GM12873 (cell line): ENCODE data around the gene TRABD.

Experiments
- TF ChIP-seq, protein P1 (sequence below): IDR thresholded peaks from 2 replicates; pipeline ENCODE4 v1.5.1; 2012; ENCODE audit warnings: low read depth, mild to moderate bottlenecking, moderate library complexity, low read length, control low read depth; ENCODE audit not compliant: insufficient read depth; ENCODE audit errors: missing control alignments

TRABD gene

DNA sequence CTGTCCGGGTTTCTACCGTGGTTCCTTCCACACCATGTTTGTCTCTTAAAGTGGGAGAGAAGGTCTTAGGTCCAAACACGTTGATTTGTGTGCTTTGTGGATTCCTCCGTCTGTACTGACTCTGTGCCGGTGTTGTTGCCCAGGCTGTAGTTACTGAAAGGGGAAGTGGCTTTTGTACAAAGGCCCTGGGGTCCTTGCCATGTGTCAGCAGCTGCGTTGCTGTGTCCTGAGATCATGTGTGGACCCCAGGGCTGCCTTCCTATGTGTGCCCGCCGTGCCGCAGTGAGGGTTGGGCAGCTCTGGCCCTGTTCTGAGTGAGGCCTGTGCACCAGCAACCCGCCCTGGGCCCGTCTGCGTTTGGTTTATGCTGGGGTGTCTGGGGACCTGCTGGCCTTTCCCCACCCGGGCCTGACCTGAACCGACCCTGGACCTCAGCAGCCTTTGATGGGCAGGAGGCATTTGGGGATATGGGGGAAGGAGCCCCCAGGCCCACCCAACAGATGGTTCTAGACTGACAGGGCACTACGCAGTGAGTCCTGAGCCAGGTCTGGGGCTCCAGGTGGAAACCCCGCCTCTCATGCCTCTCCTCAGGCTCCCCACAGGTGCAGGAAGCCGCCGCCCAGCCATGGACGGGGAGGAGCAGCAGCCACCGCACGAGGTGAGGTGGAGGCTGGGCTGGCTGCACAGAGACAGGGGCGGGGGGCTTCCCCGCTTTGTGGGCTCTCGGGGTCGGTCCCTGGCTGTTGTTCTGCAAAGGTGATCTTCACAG lies 6.9 kb downstream of the TRABD start:
- TF ChIP-seq, protein P1, sequence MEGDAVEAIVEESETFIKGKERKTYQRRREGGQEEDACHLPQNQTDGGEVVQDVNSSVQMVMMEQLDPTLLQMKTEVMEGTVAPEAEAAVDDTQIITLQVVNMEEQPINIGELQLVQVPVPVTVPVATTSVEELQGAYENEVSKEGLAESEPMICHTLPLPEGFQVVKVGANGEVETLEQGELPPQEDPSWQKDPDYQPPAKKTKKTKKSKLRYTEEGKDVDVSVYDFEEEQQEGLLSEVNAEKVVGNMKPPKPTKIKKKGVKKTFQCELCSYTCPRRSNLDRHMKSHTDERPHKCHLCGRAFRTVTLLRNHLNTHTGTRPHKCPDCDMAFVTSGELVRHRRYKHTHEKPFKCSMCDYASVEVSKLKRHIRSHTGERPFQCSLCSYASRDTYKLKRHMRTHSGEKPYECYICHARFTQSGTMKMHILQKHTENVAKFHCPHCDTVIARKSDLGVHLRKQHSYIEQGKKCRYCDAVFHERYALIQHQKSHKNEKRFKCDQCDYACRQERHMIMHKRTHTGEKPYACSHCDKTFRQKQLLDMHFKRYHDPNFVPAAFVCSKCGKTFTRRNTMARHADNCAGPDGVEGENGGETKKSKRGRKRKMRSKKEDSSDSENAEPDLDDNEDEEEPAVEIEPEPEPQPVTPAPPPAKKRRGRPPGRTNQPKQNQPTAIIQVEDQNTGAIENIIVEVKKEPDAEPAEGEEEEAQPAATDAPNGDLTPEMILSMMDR = no peak

DNA sequence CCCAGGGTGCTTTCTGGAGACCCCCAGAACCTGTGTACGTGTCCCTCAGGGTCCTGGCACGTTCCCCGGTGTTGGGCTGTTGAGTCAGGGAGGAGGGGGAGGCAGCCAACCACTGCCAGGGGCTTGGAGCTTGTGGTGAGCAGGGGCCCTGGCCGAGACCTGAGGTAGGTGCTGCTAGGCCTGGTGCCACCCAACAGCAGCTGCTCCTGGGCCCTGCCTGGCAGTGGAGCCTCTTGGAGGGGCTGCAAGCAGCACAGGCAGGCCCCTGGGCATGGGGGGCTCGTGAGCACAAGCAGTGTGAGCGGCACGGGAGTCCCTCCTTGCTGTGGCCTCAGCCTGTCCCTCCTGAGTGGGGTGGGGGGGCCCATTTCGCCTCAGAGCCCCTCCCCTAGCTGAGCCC lies 7.9 kb downstream of the TRABD start:
- TF ChIP-seq, protein P1 = no peak

DNA sequence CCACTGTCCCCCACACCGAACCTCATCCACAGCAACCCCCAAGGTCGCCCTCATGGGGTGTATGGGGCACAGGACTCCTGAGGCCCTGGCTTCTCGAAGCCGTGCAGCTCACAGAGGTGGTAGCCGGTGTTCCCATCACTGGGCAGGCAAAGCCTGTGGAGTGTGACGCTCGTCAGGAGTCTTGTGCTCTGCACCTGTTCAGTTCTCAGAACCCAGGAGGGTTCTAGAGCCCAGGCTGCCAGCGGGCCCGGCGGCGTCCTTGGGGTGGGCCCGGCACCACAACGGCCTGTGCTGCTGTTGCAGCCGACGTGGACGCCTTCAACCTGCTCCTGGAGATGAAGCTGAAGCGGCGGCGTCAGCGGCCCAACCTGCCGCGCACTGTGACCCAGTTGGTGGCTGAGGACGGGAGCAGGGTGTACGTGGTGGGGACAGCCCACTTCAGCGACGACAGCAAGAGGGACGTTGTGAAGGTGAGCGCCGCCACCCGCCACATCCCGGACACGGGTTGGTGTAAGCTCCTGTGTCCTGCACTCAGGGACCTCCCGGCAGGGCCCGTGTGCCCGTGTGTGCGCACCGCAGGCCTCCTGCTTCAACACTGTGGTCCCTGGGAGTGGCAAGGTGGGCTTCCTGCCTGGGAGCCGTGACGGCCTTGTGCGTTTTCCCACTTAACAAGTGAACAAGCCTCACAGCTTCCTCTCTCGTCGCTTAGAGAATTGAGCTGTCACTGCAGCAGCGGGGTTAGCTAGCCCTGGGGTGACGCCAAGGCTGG lies 8.5 kb downstream of the TRABD start:
- TF ChIP-seq, protein P1 = no peak

DNA sequence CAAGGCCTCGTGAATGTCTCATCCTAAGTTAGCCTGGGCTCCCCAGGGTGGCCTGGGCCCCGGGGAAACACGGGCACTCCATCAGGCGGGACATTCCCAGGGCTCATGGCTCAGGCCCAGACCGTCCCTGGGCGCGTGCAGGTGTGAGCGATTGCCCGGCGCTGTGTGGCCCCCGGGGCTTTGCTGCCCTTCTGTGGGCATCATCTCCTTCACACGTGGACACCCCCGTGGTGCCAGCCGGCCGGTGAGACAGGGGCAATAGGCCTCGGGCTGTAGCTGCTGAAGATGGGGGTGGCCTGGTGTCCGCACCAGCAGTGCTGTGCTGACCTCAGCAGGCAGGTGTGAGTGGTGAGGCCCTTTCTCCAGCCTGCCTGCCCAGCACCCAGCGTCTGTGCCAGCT lies 10.5 kb downstream of the TRABD start:
- TF ChIP-seq, protein P1 = no peak

DNA sequence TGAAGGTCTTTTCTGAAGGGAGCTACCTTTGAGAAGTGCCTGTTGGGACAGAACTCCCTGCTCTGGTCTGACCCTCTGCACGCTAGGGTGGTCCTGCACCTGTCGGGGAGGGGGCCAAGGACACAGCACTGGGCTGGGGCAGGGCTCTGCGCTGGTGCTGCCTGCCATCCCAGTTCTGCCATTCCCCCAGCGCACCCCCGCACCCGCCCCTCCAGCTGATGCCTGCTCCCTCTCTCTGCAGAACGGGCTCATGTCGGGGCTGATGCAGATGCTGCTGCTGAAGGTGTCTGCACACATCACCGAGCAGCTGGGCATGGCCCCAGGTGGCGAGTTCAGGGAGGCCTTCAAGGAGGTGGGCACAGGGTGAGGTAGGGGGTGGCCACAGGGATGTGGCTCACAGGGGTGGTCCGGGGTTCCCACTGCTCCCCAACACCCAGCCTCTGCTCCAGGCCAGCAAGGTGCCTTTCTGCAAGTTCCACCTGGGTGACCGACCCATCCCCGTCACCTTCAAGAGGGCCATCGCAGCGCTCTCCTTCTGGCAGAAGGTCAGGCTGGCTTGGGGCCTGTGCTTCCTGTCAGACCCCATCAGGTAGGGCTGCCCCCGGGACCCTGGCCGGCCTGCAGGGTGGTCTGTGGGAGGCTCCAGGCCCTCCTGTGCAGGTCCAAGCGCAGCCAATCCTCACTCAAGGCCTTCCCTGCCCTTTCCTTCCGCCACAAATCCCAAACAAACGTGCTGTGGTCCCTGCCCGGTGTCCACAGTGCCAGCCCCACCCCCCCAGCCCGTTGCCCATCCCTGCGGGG lies 11.5 kb downstream of the TRABD start:
- TF ChIP-seq, protein P1 = no peak

DNA sequence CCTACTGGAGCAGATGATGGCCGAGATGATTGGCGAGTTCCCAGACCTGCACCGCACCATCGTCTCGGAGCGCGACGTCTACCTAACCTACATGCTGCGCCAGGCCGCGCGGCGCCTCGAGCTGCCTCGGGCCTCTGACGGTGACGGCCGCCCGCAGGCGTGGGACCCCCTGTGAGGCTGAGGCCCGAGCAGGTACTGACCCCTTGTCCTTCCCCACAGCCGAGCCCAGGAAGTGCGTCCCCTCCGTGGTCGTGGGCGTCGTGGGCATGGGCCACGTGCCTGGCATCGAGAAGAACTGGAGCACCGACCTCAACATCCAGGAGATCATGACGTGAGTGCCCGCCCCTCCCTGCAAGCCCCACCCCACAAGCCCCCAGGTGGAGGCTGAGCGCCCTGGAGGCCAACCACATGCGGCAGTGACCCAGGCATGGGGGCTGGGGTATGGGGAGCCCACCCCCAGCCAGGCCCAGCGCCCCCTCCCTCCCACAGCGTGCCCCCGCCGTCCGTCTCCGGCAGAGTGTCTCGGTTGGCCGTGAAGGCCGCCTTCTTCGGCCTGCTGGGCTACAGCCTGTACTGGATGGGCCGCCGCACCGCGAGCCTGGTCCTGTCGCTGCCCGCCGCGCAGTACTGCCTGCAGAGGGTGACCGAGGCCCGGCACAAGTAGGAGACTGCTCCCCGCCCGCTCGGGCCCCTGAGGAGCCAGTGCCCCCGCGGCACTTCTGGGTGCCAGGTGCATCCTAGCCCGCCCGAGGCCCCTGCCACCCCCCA lies 12.3 kb downstream of the TRABD start:
- TF ChIP-seq, protein P1 = no peak
